GM21423 (cell line): Measurements from ENCODE around the gene PMEPA1.
"Not testable (repeated sequence)": the region's sequence is repeated elsewhere in the genome, so short reads cannot be mapped to it uniquely, and the experiment has no call there.

Experiments used
- ATAC-seq: cut with Tn5 transposase; IDR thresholded peaks from one replicate; pipeline ENCODE4 v1.9.1; 2021; ENCODE audit warnings: mild to moderate bottlenecking, moderate library complexity; ENCODE audit not compliant: unreplicated experiment

The PMEPA1 gene

DNA sequence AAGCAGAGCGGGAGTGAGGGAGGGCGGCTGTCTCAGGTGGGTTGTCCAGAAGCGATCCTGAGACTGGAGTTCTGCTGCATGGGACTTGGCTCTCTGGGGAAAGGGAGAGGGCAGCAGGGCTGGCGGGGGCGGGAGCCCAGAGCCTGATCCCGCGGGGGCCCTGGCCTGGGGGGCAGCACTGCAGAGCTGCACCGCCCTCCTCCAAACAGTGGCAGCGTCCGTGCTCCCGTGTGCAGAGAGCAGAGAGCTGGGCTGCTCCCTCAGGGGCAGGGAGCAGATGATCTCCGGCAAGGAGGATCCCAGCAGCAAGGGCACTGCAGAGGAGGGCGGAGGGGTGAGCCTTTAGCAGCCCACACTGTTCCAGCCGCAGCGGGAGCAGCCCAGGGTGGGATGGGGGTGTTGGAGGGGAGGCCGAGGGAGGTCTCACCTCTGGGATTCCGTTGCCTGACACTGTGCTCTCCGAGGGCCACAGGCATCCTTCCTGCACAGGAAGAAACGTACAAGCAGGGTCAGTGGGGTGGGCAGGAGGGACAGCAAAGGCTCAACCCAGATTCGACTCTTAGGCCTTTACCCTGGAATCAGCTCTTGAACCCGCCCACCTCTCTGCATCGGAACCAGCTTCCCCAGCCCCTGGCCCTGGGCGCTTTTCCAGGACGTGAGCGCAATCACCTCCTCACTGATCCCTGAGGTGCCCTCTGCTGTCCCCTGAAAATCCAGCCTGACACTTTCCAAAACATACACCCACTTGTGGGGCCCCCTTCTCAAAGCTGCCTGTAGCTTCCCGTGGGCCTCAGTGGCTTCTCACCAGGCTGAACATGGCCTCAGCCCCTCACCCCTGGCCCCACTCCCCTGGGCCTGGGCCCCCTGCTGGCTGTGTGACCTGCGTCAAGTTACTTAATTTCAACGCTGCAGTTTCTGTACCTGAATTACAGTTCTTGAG is 56.9 kb downstream of the PMEPA1 start:
- no peak for ATAC-seq

DNA sequence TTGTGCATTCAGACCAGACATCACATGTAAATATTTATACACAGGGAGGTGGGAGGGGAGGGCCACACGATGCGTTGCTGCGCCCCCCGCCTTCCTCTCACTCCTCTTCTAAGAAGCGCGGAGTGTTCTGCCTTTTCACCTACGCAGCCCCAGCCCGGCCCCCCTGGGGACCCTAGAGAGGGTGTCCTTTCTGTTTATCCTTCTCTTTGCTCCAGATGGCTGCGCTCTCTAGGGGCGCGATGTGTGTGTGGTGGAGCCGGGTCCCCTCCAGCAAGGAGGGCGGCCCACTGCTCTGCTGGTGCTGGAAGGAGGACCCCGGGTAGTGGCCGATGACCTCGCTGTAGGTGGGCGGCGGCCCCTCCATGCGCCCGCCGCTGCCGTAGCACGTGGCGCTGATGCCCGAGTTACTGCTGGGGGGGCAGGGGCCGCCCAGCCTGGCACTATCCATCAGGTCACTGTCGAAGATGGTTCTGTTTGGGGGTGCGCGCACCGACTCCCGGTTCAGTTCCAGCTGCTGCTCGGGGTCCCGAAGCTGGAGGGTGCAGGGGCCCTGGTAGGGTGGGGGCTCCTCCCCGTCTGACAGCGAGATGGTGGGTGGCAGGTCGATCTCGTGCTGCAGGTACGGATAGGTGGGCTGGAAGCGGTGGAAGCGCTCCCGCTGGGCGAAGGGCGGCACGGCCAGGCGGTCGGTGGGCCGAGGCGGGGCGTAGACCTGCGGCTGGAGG is 57.8 kb downstream of the PMEPA1 start:
- no peak for ATAC-seq

DNA sequence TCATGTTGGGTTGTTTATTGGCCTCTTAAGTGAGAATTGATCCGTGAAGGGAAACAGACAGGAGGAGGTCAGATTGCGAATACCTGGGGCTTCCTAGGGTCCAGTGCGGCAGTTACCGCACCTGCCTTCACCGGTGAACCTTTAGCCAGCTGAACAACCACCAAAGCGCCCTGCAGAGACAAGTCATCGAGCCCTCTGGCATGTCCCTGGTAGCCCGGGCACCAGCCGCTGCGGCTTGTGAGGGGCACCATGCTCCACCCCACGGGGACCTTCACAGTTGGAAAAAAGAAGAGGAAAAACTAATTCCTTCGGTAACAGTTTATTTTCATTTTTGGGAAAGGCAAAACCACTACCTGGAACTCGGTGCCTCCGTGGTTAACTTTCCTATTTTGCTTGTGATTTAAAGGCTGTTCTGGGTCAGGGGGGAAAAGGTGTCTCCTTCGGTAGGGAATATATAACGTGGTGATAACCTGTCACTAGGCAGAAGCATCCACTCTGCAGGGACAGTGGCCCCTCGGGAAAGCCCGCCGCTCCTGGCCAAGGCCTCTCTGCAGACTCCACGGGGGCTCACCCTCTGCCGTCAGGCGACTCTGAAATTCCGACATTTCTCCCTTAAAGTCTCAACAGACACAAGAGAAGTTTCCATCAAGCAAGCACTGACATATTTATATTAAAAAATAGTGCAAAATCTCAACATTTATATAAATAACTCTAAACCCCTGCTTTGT is 58.9 kb downstream of the PMEPA1 start:
- no peak for ATAC-seq

DNA sequence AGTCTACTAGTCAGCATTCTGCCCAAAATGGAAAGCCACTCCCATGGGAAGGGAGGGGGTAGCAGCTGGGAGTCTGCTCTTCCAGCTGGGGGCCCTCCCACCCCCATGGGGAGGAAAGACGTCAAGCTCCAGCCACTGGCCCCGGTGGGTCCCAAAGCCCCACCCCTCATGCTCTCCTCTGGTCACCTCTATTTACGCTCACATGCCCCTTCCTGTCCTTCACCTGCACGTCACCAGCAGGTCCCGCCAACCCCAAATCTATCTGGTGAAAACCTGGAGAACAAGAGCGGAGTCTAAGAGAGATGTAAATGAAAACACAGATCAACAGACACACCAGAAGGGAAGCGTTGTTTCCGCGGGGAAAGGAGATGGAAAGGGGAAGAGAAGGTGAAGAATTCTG is 59.5 kb downstream of the PMEPA1 start:
- ATAC-seq, result no peak

DNA sequence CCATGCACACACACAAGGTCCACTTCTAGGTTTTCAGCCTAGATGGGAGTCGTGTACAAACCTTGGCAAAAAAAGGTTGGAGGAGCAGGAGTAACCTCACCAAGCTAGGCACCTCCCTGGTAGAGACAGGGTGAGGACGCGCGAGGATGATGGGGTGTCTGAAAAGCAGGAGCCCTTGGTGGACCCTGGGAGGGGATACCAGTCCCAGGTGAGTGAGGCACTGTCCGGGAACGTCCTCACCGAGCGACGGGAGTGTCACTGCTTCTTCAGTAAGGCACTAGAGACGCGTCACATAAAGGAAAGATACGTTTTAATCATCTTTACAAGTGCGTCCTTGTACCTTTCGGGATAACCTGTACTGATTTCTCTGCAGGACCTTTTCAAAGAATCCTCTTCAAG is 60.2 kb downstream of the PMEPA1 start:
- ATAC-seq, result no peak

DNA sequence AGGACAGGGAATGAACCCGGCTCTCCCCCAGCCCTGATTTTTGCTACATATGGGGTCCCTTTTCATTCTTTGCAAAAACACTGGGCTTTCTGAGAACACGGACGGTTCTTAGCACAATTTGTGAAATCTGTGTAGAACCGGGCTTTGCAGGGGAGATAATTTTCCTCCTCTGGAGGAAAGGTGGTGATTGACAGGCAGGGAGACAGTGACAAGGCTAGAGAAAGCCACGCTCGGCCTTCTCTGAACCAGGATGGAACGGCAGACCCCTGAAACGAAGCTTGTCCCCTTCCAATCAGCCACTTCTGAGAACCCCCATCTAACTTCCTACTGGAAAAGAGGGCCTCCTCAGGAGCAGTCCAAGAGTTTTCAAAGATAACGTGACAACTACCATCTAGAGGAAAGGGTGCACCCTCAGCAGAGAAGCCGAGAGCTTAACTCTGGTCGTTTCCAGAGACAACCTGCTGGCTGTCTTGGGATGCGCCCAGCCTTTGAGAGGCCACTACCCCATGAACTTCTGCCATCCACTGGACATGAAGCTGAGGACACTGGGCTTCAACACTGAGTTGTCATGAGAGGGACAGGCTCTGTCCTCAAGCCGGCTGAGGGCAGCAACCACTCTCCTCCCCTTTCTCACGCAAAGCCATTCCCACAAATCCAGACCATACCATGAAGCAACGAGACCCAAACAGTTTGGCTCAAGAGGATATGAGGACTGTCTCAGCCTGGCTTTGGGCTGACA is 60.8 kb downstream of the PMEPA1 start:
- ATAC-seq, result no peak

DNA sequence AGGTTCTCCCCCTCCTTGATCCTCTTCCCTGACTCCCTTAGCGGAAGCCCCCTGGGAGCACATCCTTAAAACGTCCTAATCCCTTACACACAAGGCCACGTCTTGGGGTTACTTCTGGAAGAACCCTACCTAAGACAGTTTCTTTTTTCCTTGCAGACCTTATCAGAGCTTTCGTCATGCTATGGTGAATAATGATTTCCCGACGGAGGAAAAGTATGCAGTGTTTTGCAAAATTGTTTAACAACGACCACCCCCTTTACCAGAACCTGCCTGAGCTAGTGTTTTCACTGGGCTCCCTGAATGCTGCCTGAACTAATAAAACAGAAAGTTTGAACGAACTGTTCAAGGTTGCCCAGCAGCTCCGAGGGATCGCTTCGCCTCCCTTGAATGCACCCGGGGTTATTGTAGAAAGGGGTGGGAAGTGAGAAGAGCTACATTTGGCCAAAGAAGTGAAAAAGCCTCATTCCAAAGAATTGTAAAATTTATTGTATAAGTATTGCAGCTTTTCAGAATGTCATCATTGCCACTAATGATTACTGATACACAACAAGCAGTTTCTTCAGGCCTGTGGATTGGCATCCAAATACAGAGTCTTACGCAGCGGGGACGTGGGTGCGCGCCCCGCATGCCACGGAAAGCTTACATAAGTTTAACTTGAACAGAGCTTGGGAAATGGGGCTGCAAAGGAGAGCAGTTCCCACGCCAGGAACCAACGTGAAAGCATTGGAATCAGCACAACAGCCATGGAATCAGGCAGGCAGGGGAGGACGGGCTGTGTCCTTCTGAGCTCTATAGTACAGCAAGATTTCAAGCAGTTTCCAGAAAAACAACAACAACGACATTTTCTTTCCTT is 61.7 kb downstream of the PMEPA1 start:
- ATAC-seq, result no peak

DNA sequence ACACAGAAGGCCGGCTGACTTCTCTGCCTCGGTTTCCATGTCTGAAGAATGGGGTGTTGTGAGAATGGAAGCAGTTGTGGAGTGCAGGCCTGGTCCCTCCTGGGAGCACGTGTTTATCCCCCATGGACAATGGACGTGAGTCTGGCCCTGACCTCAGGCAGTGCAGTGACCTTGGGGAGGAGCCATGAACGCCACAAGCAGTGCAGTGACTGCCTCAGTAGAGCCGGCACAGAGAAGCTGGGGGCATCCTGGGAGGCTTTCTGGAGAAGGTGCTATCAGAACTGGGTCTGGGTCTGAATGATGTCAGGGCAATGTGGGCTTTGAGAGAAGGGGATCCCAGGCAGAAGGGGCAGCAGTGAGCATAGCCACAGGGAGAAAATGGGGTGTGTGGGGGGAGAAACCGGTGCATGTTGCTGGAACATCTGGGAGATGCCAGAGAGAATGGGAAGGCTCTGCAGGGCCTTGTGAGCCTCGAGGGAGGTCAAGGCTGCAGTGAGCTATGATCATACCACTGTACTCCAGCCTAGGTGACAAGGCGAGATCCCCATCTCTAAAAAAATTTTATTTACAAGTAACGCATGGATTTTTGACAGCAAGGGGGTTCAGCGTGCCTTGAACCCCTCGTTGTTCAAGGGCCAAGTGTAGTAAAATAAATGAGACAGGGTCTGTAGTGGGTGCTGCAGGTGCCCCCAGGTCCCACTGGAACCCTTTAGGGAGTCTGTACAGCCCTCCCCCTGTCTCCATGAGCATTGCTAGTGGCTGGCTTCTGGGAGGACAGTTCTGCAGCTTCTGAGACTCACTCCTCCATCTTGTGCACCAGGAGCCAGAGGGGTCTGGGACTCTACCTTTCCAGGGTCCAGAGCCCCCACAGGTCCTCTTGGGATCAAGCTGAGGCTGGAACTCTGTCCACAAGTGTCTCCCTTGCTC is 62.5 kb downstream of the PMEPA1 start:
- ATAC-seq, result no peak

DNA sequence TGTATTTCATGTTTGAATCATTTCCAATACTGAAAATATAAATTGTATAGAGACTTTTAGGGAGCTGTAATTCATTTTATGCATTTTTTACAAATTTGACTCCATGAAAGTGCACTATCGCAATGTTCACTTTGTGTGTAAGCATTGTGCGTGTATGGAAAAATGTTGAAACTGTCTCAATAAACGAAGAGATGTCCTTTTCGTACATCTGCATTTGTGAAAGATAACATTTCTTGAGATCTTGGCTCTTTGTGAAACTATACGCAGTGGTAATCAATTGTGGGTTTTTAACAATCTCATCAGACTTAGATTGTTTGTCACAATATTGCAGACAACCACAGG is 70.9 kb downstream of the PMEPA1 start:
- no peak for ATAC-seq

DNA sequence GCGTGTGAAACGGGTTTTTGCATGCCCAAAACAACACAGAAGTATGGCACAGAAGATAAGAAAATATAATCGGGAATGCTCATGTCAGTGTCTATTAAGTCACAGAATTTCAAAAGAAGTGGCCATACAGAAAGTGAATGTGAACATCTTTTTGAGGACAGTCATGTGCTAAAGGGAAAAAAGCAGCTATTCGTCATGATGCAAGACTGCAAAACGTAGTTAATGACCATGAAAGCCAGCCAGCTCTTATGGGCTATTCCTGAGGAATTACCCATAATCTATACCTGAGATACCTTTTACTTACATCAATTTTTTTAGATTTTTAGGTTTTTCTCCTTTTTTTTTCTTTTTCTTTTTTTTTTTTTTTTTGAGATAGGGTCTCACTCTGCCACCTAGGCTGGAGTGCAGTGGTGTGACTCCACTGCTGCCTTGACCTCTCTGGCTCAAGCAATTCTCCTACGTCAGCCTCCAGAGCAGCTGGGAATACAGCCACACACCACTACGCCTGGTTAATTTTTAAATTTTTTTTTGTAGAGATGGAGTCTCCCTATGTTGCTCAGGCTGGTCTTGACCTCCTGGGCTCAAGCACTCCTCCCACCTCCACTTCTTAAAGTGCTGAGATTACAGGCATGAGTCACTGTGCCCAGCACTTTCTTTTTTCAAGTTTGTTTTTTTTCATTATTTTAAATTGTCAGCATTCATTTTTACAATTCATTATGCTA is 71.5 kb downstream of the PMEPA1 start:
- ATAC-seq, result no peak

DNA sequence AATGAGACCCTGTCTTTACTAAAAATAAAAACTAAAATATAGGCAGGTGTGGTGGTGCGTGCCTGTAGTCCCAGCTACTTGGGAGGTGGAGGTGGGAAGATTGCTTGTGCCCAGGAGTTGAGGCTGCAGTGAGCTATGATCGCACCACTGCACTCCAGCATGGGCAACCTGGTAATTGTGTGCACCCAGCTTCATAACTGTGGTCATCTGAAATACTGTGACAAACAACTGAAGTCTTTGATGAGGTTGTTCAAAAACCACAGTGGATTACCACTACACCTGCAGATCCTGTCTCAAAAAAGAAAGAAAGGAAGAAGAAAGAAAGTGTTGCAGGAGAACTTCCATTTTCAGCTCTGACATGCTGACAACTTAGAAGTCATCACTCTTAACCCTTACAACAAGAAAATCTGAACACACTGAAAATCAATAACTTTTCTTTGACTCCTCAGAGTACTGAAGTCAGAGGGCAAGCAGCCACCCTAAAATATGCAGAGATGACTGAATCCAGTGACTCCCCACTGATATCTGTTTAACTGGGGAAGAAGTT is 75.8 kb downstream of the PMEPA1 start:
- no peak for ATAC-seq

DNA sequence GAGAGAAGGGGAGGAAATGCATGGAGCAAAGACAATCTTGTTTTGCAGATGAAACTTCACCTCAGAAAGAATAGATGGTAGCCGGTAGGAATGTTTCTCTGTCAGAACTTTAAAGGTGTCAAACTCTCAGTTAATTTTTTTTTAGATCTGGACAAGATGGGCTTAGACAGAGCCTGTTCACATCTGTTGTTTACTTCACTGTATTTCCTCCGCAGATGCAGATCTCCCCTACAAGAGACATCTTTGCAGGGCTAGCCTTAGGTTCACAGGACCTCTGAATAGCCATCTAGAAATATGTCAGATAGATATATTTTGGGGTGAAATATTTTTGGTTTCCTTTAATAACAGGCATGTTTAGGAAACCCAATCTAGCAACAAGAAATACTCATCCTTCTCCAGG is 77.5 kb downstream of the PMEPA1 start:
- ATAC-seq, result no peak

DNA sequence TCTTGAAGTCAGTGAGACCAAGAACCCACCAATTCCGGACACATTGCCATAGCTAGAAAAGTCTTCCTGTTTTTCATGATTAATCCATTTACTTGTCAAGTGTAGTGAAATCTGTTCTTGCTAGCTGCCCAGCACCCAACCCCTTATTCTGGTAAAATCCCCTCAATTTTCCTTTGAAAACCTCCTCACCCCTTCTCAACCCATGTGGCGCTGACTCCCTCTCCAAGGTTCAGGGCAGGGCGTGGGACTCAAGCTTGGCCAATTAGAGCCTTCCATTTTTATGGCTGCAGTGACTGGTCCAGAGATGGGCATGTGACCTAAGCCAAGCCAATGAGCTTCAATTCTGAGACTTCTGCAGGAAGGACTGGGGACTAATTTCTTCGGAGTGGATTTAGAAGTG is 79.8 kb downstream of the PMEPA1 start:
- ATAC-seq, result no peak

DNA sequence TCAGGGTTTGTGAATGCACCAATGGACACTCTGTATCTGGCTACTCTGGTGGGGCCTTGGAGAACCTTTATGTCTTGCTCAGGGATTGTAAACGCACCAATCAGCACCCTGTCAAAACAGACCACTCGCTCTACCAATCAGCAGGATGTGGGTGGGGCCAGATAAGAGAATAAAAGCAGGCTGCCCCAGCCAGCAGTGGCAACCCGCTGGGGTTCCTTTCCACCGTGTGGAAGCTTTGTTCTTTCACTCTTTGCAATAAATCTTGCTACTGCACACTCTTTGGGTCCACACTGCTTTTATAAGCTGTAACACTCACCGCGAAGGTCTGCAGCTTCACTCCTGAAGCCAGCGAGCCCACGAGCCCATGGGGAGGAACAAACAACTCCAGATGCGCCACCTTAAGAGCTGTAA is 80.3 kb downstream of the PMEPA1 start:
- not testable (repeated sequence) for ATAC-seq

DNA sequence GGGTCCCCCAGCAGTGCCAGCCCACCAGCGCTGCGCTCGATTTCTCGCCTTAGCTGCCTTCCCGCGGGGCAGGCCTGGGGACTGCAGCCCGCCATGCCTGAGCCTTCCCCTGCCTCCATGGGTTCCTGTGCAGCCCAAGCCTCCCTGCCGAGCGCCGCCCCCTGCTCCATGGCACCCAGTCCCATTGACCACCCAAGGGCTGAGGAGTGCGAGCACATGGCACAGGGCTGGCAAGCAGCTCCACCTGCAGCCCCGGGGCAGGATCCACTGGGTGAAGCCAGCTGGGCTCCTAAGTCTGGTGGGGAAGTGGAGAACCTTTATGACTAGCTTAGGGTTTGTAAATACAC is 80.9 kb downstream of the PMEPA1 start:
- ATAC-seq, result not testable (repeated sequence)

DNA sequence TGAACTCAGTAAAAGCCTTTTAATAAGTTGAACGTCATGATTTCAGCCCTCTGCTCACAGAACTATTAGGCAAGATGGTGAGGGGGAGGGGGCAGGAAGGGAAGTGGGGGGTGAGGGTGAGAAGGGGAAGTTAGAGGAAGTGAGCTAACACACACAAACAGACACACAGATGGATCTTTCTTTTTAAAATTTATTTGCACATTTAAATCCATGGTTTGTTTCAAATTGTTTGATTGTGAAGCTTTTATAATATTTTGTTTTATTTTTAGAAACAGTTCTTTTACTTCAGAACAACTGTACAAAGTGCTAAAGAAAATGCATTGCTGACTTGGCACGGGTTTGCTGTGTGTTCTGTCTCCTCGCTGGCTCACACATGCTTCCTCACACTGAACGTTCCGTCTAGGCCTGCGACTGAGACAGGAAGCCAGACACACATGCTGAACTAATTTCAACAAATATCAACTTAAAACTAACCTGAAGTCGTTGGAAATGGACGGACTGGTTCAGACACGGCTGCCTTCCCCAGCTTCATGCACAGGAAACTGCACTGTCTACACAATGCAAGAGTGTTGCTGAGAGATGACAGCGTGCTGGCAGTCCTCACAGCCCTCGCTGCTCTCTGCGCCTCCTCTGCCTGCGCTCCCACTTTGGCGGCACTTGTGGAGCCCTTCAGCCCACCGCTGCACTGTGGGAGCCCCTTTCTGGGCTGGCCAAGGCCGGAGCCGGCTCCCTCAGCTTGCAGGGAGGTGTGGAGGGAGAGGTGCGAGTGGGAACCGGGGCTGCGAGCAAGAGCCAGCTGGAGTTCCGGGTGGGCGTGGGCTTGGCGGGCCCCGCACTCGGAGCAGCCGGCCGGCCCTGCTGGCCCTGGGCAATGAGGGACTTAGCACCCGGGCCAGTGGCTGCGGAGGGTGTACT is 81.5 kb downstream of the PMEPA1 start:
- peak; percentile 48 for ATAC-seq

DNA sequence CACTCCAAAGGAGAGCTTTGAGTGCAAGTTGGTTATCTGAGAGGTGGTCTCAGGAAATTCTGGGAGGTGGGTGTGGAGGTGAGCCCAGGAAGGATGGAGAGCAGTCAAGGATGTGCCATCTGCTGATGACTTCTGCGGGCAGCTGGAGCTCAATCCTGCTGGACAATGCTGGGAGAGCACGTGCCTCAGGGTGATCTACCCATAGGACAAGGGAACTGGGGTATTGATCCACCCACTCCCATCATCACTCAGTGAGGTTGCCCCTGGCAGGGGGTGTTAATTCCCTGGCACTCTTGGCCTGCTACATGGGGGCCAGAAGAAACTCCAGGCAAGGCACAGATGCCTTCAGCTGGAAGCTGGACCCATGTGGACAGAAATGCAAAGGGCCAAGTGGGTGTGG is 82.5 kb downstream of the PMEPA1 start:
- ATAC-seq, result no peak
